Measurements from ENCODE around the gene GRPEL2. TPM values are rescaled to one million over a fixed set of nuclear protein-coding genes. Genes with fewer than 3 reads are reported as not detected.

GRPEL2 gene
- total and polyA plus RNA-seq, 7 donors, result 2.5 to 16.3 (median 8.8) TPM

DNA sequence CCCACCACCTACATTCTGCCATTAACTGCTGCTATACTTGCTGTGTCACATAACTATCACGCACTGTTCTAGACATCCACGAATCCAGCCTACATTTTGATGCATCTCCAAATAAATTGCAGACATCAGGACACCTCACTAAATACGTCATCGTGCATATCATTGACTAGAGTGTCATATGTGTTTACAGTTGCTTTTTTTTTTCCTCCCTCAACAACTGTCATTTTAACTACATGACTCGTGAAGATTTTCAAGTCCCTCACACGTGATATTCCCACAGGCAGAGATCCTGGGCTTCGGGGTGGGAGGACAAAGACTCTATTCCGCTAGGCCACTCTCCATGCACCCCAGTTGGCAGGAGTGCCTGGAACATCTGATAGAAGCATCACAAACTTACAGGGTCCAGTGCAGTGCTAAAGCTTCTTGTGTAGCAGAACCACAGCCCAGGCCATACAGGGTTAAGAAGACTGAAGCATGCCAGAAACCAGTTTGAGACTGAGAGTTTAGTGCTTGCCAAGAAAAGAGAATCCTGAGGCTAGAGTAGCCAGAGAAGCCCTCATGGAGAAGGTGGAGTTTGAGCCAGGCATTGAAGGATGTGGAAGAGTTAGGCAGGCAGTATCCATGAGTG, 13.7 kb downstream of the GRPEL2 start:
- peaks cover 0 to 14% (median 11%) of the 10 kb centered on the region in 4 donors for H3K4me1 ChIP-seq
- no peaks in the 10 kb centered on the region for H3K27me3 ChIP-seq
- peak overlapping the region in 1 of 4 donors; percentile 58 for H3K4me3 ChIP-seq
- WGBS, 2 donors, result 79 to 80% methylated on average over 8 of the region's 8 CpGs
- no peak for TF ChIP-seq POLR2A (IDR thresholded peaks at IDR 0.05)
- TF ChIP-seq POLR2AphosphoS5 (IDR thresholded peaks at IDR 0.05), result no peak
- DNase-seq, result no peak
- peaks cover 0 to 7% (median 0%) of the 10 kb centered on the region in 4 donors for H3K36me3 ChIP-seq
- peak overlapping the region in 2 of 4 donors; percentile 65 to 73 for H3K27ac ChIP-seq
- intact Hi-C loops (cut with DNase I), result loop anchor here (1.0 kb wide), 1 partner anchor 10 kb away; no protein-coding TSS in a partner anchor
- no peaks in the 10 kb centered on the region for H3K9me3 ChIP-seq

DNA sequence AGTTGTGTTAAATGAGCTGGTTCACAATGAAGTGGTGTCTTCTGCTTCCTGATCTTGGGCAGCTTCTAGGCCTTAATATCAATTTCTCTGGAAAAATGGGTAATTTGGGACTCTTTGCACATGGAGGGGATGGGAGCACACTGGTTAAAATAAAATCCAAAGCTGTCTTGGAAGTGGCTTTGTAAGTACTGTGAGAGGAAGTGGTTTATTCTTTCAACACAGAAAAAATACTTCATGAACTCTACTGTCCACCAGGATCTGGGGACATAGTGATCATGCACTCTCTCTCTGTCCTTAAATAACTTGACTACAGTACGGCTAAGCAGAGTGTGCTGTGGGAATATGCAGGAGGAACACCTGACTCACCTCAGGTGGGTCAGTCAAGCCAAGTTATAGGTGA, 15.0 kb downstream of the GRPEL2 start:
- no peak overlapping the region for H3K4me3 ChIP-seq
- H3K27ac ChIP-seq, result no peak overlapping the region
- intact Hi-C loops (cut with DNase I), result no loop called here
- H3K27me3 ChIP-seq, result no peaks in the 10 kb centered on the region
- WGBS, 2 donors, result 81 to 89% methylated on average over 1 of the region's 1 CpG
- H3K36me3 ChIP-seq, result no peaks in the 10 kb centered on the region
- no peaks in the 10 kb centered on the region for H3K9me3 ChIP-seq
- no peak for DNase-seq
- TF ChIP-seq EP300 (IDR thresholded peaks at IDR 0.05) (no peak), POLR2A (IDR thresholded peaks at IDR 0.05) (no peak), CTCF (IDR thresholded peaks at IDR 0.05) (no peak), POLR2AphosphoS5 (IDR thresholded peaks at IDR 0.05) (no peak)
- H3K4me1 ChIP-seq, result peaks cover 0 to 14% (median 11%) of the 10 kb centered on the region in 4 donors

DNA sequence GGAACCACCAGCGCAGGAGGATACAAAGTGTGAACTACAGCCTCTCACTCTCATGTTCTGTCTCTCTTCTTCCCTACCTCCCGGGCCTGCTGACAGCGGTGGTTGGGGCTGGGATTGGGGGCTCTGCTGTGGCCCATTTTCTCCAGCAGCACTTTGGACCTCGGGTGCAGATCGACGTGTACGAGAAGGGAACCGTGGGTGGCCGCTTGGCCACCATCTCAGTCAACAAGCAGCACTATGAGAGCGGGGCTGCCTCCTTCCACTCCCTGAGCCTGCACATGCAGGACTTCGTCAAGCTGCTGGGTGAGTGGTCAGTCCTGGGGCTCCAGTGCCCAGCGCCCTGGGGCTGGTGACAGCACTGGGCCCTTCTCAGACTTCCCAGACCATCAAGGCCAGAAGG, 17.2 kb downstream of the GRPEL2 start:
- DNase-seq, result no peak
- WGBS, 2 donors, result 94 to 95% methylated on average over 12 of the region's 12 CpGs
- no peaks in the 10 kb centered on the region for H3K9me3 ChIP-seq
- H3K36me3 ChIP-seq, result no peaks in the 10 kb centered on the region
- TF ChIP-seq POLR2AphosphoS5 (IDR thresholded peaks at IDR 0.05) (no peak), CTCF (IDR thresholded peaks at IDR 0.05) (no peak), EP300 (IDR thresholded peaks at IDR 0.05) (no peak), POLR2A (IDR thresholded peaks at IDR 0.05) (no peak)
- intact Hi-C loops (cut with DNase I), result no loop called here
- no peaks in the 10 kb centered on the region for H3K27me3 ChIP-seq
- no peak overlapping the region for H3K27ac ChIP-seq
- H3K4me3 ChIP-seq, result no peak overlapping the region
- H3K4me1 ChIP-seq, result peaks cover 0 to 16% (median 13%) of the 10 kb centered on the region in 4 donors

GRCh38 chr5:149363358-149363757, 18.1 kb downstream of the GRPEL2 start:
- Histone ChIP-seq H3K4me3 (no peak overlapping the region), H3K9me3 (no peaks in the 10 kb centered on the region), H3K4me1 (peaks cover 0 to 19% (median 17%) of the 10 kb centered on the region in 4 donors), H3K27me3 (no peaks in the 10 kb centered on the region), H3K27ac (no peak overlapping the region), H3K36me3 (no peaks in the 10 kb centered on the region)
- no peak for TF ChIP-seq EP300 (IDR thresholded peaks at IDR 0.05)
- TF ChIP-seq POLR2A (IDR thresholded peaks at IDR 0.05), result no peak
- no peak for TF ChIP-seq CTCF (IDR thresholded peaks at IDR 0.05)
- TF ChIP-seq POLR2AphosphoS5 (IDR thresholded peaks at IDR 0.05), result no peak
- no peak for DNase-seq
- intact Hi-C loops (cut with DNase I), result no loop called here

- intact Hi-C loops (cut with DNase I), result no loop called here
- no peaks in the 10 kb centered on the region for H3K27me3 ChIP-seq
- H3K4me1 ChIP-seq, result peaks cover 0 to 17% (median 15%) of the 10 kb centered on the region in 4 donors
- H3K4me3 ChIP-seq, result no peak overlapping the region
- no peaks in the 10 kb centered on the region for H3K9me3 ChIP-seq
- no peaks in the 10 kb centered on the region for H3K36me3 ChIP-seq
- no peak for TF ChIP-seq CTCF (IDR thresholded peaks at IDR 0.05)
- no peak for TF ChIP-seq EP300 (IDR thresholded peaks at IDR 0.05)
- TF ChIP-seq POLR2AphosphoS5 (IDR thresholded peaks at IDR 0.05), result no peak
- no peak for TF ChIP-seq POLR2A (IDR thresholded peaks at IDR 0.05)
- DNase-seq, result no peak
- no peak overlapping the region for H3K27ac ChIP-seq
- WGBS, 2 donors, result 95 to 96% methylated on average over 9 of the region's 9 CpGs
Measured at GRCh38 chr5:149363936-149364335, 18.6 kb downstream of the GRPEL2 start.

All from sigmoid colon (tissue), 7 donors.